HG02798 (cell line): Measurements from ENCODE around the gene INO80.

Experiments used
- ATAC-seq: cut with Tn5 transposase; IDR thresholded peaks from one replicate; pipeline ENCODE4 v1.9.1; 2021; ENCODE audit warnings: mild to moderate bottlenecking; ENCODE audit not compliant: unreplicated experiment, poor library complexity

Gene INO80

DNA sequence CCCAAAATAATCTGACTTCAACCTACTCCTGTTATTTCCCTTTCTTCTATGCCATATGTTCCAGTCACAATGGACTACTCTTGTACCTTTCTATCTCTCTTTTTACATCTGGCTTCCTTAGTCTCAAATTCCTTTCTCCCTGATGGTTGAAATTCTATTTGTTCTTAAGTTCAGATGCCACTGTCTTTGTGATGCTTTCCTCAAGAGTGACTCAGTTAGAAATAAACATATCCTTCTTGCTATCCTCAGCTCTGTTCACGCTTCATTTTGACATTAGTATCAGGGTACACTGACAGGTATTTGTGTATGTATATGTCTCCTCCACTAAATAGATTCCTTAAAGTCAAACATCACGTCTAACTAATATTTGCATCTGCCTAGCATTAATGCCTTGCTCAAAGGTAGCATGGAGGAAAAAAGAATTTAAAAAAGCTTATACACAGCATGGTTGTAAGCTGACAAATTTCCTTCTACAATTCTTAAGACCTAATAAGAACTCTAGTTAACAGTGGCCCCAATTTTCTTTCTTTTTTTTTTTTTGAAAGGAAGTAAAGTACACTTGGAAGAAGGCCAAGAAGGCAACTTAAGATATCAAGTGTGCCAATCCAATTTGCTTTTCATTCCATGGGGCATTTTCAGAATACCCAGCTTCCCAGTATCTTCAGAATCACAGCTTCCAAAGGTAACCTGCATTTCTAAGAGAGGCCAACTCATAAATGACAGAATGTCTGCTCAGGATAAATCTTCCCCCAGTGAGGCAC, 104.8 kb downstream of the INO80 start:
- ATAC-seq, result no peak

- no peak for ATAC-seq
These were observed 105.7 kb downstream of the INO80 start for GRCh38 chr15:41010345-41010744.

DNA sequence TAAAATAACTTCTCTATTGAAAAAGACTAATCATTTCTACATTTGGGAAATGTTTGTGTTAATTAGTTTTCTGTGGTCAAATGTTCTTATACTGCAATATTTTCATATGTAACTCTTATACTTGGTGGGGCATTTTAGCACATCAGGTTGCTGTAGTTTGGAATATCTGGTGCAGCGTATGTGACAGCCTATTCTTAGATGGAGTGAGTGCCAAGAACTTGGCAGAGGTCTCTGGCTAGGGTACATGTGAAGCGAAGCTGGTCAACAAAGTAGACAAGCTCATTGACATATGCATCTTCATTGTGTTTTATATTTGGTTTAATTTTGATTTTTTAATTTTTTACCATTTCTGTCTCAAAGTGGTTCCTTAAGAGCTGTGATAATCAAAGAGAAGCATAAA, 109.6 kb downstream of the INO80 start:
- ATAC-seq, result no peak

DNA sequence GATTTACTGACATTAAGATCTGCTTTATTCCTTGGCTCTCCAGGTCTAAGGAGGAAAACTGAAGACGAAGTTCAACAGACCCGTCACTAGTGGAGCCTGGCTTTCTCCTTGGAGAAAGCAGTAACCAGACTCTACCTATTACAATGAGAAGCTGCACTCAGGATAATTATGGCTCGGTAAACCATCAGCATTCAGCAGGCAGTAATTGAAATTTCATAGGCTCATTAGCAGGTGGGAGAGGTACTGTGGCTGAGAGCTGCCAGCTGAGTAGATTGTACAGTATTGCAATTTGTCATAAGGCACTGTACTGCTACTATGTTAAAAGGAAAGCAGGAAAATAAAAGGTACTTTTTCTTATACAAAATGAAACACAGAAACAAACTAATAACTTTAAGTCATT, 111.6 kb downstream of the INO80 start:
- ATAC-seq, result no peak

DNA sequence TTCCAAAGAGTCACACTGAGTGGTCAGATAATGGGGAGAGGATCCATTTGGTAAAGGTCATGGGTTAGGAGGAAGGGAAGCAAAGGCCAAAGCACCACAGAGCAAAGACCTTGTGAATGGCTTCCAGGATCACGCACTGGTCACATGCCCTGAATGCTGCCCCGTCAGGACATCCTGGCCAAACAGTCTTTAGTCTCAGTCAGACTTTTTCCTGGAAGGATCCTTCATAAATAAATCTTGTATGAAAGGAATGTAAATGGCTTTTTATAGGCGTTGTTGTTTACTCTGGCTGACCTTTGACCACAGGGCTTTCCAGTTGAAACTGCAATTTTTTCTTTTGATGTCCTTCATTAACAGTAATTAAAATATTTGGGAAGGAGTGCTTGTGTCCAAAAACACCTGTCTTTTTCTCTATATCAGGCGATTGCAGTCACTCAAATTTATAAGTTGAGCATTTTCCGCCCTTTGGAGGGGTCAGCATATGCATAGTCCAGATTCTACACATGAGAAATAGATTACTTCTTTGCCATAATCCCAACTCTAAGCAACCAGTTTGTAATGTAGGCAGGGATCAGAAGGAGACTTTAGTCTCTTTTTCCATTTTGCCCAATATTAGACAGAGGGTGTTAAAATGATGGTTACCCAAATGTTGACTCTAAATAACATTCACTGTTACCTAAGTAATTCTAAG, 114.4 kb downstream of the INO80 start:
- ATAC-seq, result no peak

DNA sequence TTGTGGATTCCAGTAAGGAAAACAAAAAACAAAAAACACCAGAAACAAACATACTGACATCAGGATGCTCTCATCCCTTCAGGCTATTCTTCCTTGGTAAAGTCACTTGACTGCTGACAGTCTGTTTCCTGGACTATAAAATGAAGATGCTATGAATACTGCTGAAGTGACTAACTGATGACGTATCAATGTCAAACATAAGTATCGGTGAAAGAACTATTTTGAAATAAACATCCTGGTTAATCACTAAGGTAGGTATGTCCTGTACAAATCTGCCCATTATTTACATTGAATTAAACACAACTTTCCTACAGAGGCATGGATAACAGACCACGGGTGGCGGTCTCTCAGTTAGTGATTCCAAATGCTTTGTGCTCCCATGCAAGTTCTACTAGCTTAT, 116.9 kb downstream of the INO80 start:
- ATAC-seq, result no peak

- no peak for ATAC-seq
These were observed 120.4 kb downstream of the INO80 start for GRCh38 chr15:40995656-40996055.

- ATAC-seq, result no peak
These were observed 123.3 kb downstream of the INO80 start for GRCh38 chr15:40992825-40993224.

DNA sequence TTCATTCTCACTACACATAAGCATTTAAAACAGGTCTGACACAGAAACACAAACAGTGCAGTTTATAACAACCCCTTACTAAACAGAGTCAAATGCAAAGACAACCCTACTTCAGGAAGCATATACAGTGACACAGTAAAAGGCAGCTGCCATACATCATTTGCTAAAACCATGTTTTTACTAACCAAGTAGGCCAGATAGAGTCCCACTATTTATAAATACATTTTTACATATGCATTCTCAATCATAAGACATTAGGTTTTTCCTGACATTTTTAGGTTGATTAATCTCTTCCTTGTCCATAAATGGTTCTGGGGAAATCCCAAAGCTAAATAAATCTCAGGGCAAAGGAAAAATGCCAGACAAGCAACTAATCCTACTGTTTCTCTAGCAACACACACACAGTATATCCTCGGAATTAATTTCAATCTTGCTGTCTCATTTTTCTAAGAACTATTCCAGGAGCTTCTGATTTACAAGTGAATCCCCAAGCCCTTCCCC, 123.8 kb downstream of the INO80 start:
- ATAC-seq, result no peak

DNA sequence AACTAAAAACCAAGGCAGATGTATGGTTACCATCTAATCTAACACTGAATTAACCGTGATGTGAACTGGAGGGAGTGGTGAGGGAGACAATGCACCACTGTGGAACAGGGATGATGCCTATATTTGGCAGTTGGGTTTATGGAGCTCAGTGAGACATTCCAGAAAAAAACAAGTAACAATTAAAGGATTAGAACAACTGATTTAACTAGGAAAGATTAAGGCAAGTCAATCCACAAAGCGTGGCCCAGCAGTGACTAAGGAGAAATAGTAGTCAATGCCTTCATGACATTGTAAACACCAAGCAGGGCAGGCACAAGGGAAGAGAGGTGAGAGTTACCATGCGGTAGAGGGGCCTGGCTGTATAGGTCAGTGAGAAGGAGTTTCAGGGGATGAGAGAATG, 124.7 kb downstream of the INO80 start:
- ATAC-seq, result no peak

- ATAC-seq, result no peak
These were observed 125.3 kb downstream of the INO80 start for GRCh38 chr15:40990789-40991188.

DNA sequence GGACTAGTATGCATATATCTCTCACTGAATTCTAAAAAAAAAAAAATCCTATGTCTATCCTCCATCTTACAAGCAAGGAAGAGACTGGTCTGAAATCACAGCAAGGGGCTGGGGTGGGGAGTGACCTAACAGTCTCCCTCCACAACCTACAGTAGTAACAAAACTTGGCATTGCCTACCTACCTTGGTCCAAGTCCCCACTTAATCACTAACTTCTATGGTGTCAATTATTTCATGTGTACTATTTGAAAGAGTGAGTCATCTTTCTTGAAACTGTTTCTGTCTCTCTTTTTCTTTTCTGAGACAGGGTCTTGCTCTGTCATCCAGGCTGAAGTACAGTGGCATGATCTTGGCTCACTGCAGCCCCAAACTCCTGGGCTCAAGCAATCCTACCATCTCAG, 126.0 kb downstream of the INO80 start:
- ATAC-seq, result no peak

- no peak for ATAC-seq
These were observed 127.9 kb downstream of the INO80 start for GRCh38 chr15:40988156-40988555.

DNA sequence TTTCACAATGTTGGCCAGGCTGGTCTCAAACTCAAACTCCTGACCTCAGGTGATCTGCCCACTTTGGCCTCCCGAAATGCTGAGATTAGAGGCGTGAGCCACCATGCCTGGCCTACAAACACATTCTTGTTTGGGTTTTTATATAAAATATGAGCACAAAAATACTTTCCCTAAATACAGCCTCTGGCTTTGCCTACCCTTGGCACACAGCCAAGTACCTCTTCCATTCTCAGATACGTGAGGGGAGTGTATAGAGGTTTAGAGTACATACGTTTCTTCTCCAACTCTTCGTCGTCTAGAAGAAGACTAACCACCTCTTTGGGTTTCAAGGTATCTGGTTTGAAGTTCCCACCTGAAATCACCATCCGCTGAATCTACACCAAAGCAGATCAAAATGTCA, 129.3 kb downstream of the INO80 start:
- no peak for ATAC-seq

GRCh38 chr15:40985541-40986330, 130.3 kb downstream of the INO80 start:
- ATAC-seq, result no peak

GRCh38 chr15:40984964-40985363, 131.1 kb downstream of the INO80 start:
- ATAC-seq, result no peak

DNA sequence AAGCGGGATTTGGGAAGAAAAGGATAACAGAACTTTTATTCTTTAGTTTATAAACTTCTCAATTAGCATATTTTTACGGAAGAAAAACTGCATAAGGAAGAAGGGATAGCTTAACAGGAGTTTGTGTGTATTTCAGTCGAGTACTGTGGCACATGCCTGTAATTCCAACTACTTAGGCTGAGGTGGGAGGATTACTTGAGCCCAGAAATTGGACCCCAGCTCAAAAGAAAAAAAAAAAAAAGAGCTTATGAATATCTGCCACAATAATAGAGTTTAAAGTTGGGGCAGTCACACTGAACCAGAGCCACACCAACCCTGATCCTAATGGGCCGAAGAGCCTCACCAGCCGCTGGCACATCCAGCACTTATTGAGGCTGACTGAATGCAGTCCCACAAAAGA, 131.7 kb downstream of the INO80 start:
- ATAC-seq, result no peak

GRCh38 chr15:40982855-40983254, 133.2 kb downstream of the INO80 start:
- ATAC-seq, result no peak

DNA sequence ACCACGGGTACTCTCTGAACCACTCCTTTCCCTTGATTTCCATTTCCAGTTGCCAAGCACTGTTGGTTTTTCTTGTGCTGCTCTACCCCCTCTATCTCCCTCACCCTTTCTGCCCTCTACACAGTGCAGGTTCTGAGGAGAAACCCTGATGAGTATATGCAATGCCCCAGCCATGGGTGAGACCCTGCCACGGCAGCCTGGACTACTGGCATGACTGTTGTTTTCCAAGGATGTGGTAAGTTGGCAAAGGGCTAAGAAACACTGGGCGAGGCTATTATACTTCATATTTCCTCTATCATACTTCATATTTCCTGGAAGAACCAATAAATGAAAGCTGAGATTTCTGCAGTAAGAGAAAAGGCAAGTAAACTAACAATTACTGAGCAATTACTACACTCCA, 134.9 kb downstream of the INO80 start:
- ATAC-seq, result no peak

- no peak for ATAC-seq
These were observed 137.5 kb downstream of the INO80 start for GRCh38 chr15:40978562-40978961.

DNA sequence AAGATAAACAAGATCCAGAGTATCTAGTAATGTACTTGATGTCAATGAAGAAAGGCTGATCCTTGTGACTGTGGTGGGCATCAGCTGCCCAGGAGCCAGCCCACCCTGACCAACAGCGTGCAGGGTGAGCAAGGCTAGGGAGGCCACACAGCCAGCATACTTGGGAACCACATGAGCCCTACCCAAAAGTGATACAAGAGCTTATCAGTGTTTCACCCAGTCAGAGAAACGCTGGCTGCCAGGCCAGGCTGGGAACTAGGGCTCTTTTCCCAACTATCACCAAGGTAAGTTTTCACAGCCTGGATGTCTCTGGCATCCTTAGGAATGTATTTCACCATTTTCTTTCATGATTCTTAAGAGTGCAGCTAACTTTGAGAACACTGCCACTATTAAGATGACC, 137.9 kb downstream of the INO80 start:
- no peak for ATAC-seq
